ENCODE results near the gene PIANP.
"Not testable (repeated sequence)": the region's sequence is repeated elsewhere in the genome, so short reads cannot be mapped to it uniquely, and the experiment has no call there.

DNA sequence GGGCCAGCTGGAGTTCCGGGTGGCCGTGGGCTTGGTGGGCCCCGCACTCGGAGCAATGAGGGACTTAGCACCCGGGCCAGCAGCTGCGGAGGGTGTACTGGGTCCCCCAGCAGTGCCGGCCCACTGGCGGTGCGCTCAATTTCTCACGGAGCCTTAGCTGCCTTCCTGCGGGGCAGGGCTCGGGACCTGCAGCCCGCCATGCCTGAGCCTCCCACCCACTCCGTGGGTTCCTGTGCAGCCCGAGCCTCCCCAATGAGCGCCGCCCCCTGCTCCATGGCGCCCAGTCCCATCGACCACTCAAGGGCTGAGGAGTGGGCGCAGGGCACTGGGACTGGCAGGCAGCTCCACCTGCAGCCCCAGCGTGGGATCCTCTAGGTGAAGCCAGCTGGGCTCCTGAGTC, 7.7 kb upstream of the PIANP start:
- TF ChIP-seq, protein P1, sequence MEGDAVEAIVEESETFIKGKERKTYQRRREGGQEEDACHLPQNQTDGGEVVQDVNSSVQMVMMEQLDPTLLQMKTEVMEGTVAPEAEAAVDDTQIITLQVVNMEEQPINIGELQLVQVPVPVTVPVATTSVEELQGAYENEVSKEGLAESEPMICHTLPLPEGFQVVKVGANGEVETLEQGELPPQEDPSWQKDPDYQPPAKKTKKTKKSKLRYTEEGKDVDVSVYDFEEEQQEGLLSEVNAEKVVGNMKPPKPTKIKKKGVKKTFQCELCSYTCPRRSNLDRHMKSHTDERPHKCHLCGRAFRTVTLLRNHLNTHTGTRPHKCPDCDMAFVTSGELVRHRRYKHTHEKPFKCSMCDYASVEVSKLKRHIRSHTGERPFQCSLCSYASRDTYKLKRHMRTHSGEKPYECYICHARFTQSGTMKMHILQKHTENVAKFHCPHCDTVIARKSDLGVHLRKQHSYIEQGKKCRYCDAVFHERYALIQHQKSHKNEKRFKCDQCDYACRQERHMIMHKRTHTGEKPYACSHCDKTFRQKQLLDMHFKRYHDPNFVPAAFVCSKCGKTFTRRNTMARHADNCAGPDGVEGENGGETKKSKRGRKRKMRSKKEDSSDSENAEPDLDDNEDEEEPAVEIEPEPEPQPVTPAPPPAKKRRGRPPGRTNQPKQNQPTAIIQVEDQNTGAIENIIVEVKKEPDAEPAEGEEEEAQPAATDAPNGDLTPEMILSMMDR (IDR thresholded peaks at IDR 0.05), result not testable (repeated sequence)
- TF ChIP-seq EZH2 (IDR thresholded peaks at IDR 0.05; ENCODE audit: borderline replicate concordance, insufficient read depth, low read depth, low read length, poor library complexity, severe bottlenecking), result not testable (repeated sequence)

Data from B cell (primary cell).